ENCODE measurements around the gene CCDC33. TPM values are rescaled to one million over a fixed set of nuclear protein-coding genes. Genes with fewer than 3 reads are reported as not detected.

Gene CCDC33
- total and polyA plus RNA-seq, 2 donors (not counting 3 experiments of a cell fraction or from before 2014, with no cell fraction given), result not detected

DNA sequence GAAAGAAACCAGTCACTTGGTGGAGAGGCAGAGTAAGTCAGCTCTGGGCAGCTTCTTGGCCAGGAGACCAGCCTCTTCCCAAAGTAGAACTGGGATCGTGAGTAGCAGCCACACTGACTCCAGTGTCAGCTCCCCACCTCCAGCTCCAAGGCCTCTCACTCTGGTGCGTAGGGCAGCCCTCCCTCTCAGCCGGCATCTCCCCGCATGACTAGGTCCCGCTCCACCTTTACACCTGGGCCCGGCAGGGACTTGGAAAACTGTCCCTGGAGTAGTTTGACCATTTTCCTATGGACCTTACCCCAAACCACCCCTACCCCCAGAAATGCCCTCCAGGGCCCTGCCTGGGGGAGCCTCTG, 36.9 kb upstream of the CCDC33 start:
- Histone ChIP-seq H3K27me3 (ENCODE audit: control insufficient read depth in 2 of 2, insufficient read depth in 2 of 2, low read length in 2 of 2) (peaks cover 0 to 3% of the 10 kb centered on the region in 2 experiments), H2AFZ (ENCODE audit: low read depth, low read length) (no peak overlapping the region), H3K9ac (replicated peaks; ENCODE audit: extremely low read depth, insufficient read depth, low read length) (no peak overlapping the region), H3K9me1 (replicated peaks; ENCODE audit: control insufficient read depth, extremely low read depth, insufficient read depth, low read length) (no peaks in the 10 kb centered on the region), H4K20me1 (replicated peaks; ENCODE audit: control insufficient read depth, extremely low read depth, insufficient read depth, low read length) (no peaks in the 10 kb centered on the region), H3K4me3 (replicated peaks in 1 of 3; ENCODE audit: insufficient read depth in 1 of 3, low read depth in 1 of 3, low read length in 3 of 3) (no peak overlapping the region), H3K27ac (ENCODE audit: insufficient read depth, low read depth, low read length) (no peak overlapping the region), H3K4me2 (ENCODE audit: insufficient read depth, low read length) (no peak overlapping the region), H3K36me3 (ENCODE audit: control insufficient read depth in 2 of 2, extremely low read depth in 1 of 2, insufficient read depth in 2 of 2, low read length in 2 of 2) (no peaks in the 10 kb centered on the region), H3K9me3 (replicated peaks; ENCODE audit: control insufficient read depth, insufficient read depth, low read length) (no peaks in the 10 kb centered on the region), H3K79me2 (ENCODE audit: control insufficient read depth, insufficient read depth, low read length) (no peaks in the 10 kb centered on the region), H3K4me1 (ENCODE audit: control insufficient read depth, extremely low read depth, insufficient read depth, low read length) (peaks cover 3% of the 10 kb centered on the region)
- ChIA-PET POLR2A (no interaction called here), CTCF (no interaction called here)
- no TSS peak for BruUV-seq (replicated peaks)
- no peak for FAIRE-seq
- no peak for DNase-seq (ENCODE audit: low read depth, low spot score)
- TF ChIP-seq, protein P1, sequence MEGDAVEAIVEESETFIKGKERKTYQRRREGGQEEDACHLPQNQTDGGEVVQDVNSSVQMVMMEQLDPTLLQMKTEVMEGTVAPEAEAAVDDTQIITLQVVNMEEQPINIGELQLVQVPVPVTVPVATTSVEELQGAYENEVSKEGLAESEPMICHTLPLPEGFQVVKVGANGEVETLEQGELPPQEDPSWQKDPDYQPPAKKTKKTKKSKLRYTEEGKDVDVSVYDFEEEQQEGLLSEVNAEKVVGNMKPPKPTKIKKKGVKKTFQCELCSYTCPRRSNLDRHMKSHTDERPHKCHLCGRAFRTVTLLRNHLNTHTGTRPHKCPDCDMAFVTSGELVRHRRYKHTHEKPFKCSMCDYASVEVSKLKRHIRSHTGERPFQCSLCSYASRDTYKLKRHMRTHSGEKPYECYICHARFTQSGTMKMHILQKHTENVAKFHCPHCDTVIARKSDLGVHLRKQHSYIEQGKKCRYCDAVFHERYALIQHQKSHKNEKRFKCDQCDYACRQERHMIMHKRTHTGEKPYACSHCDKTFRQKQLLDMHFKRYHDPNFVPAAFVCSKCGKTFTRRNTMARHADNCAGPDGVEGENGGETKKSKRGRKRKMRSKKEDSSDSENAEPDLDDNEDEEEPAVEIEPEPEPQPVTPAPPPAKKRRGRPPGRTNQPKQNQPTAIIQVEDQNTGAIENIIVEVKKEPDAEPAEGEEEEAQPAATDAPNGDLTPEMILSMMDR (IDR thresholded peaks at IDR 0.05; ENCODE audit: extremely low read depth in 1 of 2, insufficient read depth in 1 of 2, low read depth in 1 of 2, low read length in 2 of 2), result no peak
- TF ChIP-seq EZH2 (IDR thresholded peaks at IDR 0.05; ENCODE audit: borderline replicate concordance, low read depth, low read length, severe bottlenecking), result no peak
- no peak for TF ChIP-seq FOS (IDR thresholded peaks at IDR 0.05; ENCODE audit: borderline replicate concordance, insufficient read depth, low read length)
- TF ChIP-seq MAX (IDR thresholded peaks at IDR 0.05; ENCODE audit: insufficient read depth, insufficient read length), result no peak
- TF ChIP-seq MYC (IDR thresholded peaks at IDR 0.05; ENCODE audit: low read depth, low read length), result no peak
- no peak for TF ChIP-seq POLR2AphosphoS5 (IDR thresholded peaks at IDR 0.05; ENCODE audit: insufficient read depth, low read depth, low read length)
- TF ChIP-seq GATA2 (IDR thresholded peaks at IDR 0.05; ENCODE audit: insufficient read depth, insufficient read length, low read depth, low read length), result no peak
- TF ChIP-seq POLR2A (IDR thresholded peaks at IDR 0.05; ENCODE audit: low read depth, low read length), result no peak
- no peak for TF ChIP-seq JUN (IDR thresholded peaks at IDR 0.05; ENCODE audit: borderline replicate concordance, insufficient read depth, insufficient read length, low read depth)
- intact Hi-C loops (cut with micrococcal nuclease), result no loop called here
- dilution Hi-C loops (cut with MboI; ENCODE audit: extremely low pct_ligation_motif_present, low sequenced_read_pairs), result no loop called here

All from endothelial cell of umbilical vein (primary cell).